ENCODE measurements around the gene GDF10.

GRCh38 chr10:47278152-47278473, 21.9 kb upstream of the GDF10 start:
- TF ChIP-seq CTCF (IDR thresholded peaks at IDR 0.05) = no peak
- no peak for TF ChIP-seq ZFX (IDR thresholded peaks at IDR 0.05; ENCODE audit: borderline replicate concordance)
